ENCODE measurements around the gene CDCA4. TPM values are rescaled to one million over a fixed set of nuclear protein-coding genes. Genes with fewer than 3 reads are reported as not detected.

CDCA4 gene
- polyA plus RNA-seq, 1 of the 3 experiments (the other 2 are of a cell fraction) = 26.8 TPM

GRCh38 chr14:104993306-104993705 is 27.6 kb downstream of the CDCA4 start (continued):
- TF ChIP-seq CTCF (IDR thresholded peaks at IDR 0.05) = no peak

- H3K27me3 ChIP-seq (ENCODE audit: insufficient read depth) = no peaks in the 10 kb centered on the region
- H3K27ac ChIP-seq (ENCODE audit: low read depth in 2 of 2, low read length in 1 of 2) = no peak overlapping the region
- H3K4me1 ChIP-seq (ENCODE audit: control insufficient read depth in 1 of 2, insufficient read depth in 2 of 2, low read depth in 1 of 2, low read length in 1 of 2) = no peaks in the 10 kb centered on the region
- ChIA-PET POLR2A (no interaction called here), CTCF (no interaction called here)
- no peaks in the 10 kb centered on the region for H3K9me2 ChIP-seq
- H2AFZ ChIP-seq (ENCODE audit: low read depth) = no peak overlapping the region
- DNase-seq = no peak
- no peak overlapping the region for H3K4me2 ChIP-seq
- H3K4me3 ChIP-seq (ENCODE audit: low read depth in 2 of 2, low read length in 1 of 2) = no peak overlapping the region
- no peak overlapping the region for H3K9ac ChIP-seq
- peaks cover 11% of the 10 kb centered on the region; the same call in 1 of the 2 replicates for H3K79me2 ChIP-seq (ENCODE audit: insufficient read depth)
- peaks cover 5 to 50% of the 10 kb centered on the region in 2 experiments for H3K36me3 ChIP-seq (replicated peaks in 1 of 2; ENCODE audit: control insufficient read depth in 1 of 2, insufficient read depth in 2 of 2, low read length in 1 of 2)
- 97% methylated on average over 11 of the region's 11 CpGs for WGBS (ENCODE audit: low lambda C conversion rate)
- TF ChIP-seq RXRA (IDR thresholded peaks at IDR 0.05; ENCODE audit: borderline replicate concordance, low read depth) (no peak), FOXJ3 (CRISPR knock-in tag; IDR thresholded peaks at IDR 0.05) (no peak), EZH2phosphoT487 (IDR thresholded peaks at IDR 0.05; ENCODE audit: borderline replicate concordance, low read depth) (no peak), MAX (IDR thresholded peaks at IDR 0.05; ENCODE audit: low read depth) (no peak), REST (IDR thresholded peaks at IDR 0.05; ENCODE audit: low read depth, low read length) (no peak), YY1 (IDR thresholded peaks at IDR 0.05; ENCODE audit: low read depth) (no peak), NRF1 (IDR thresholded peaks at IDR 0.05; ENCODE audit: low read depth, low read length) (no peak), RCOR1 (IDR thresholded peaks at IDR 0.05; ENCODE audit: low read length) (no peak)
- no peaks in the 10 kb centered on the region for H4K20me1 ChIP-seq (ENCODE audit: insufficient read depth)
- H3K9me3 ChIP-seq = no peaks in the 10 kb centered on the region
- H3F3A ChIP-seq (replicated peaks; ENCODE audit: insufficient read depth) = peaks cover 12% of the 10 kb centered on the region
Measured at GRCh38 chr14:104992501-104992900, 28.4 kb downstream of the CDCA4 start.

- Histone ChIP-seq H3K27me3 (ENCODE audit: insufficient read depth) (no peaks in the 10 kb centered on the region), H3F3A (replicated peaks; ENCODE audit: insufficient read depth) (peaks cover 9% of the 10 kb centered on the region), H3K79me2 (ENCODE audit: insufficient read depth) (peaks cover 7% of the 10 kb centered on the region; the same call in 1 of the 2 replicates), H3K4me2 (no peak overlapping the region), H3K9ac (no peak overlapping the region), H3K27ac (ENCODE audit: low read depth in 2 of 2, low read length in 1 of 2) (no peak overlapping the region), H3K4me3 (ENCODE audit: low read depth in 2 of 2, low read length in 1 of 2) (no peak overlapping the region), H2AFZ (ENCODE audit: low read depth) (no peak overlapping the region), H3K9me3 (no peaks in the 10 kb centered on the region), H4K20me1 (ENCODE audit: insufficient read depth) (no peaks in the 10 kb centered on the region), H3K9me2 (no peaks in the 10 kb centered on the region), H3K36me3 (replicated peaks in 1 of 2; ENCODE audit: control insufficient read depth in 1 of 2, insufficient read depth in 2 of 2, low read length in 1 of 2) (peaks cover 2 to 49% of the 10 kb centered on the region in 2 experiments), H3K4me1 (ENCODE audit: control insufficient read depth in 1 of 2, insufficient read depth in 2 of 2, low read depth in 1 of 2, low read length in 1 of 2) (peaks cover 0 to 3% of the 10 kb centered on the region in 2 experiments; a peak in 1 of 4 replicates)
- no peak for DNase-seq
- CTCF ChIA-PET = no interaction called here
- WGBS (ENCODE audit: low lambda C conversion rate) = 89% methylated on average over 34 of the region's 34 CpGs
- POLR2A ChIA-PET = no interaction called here
- TF ChIP-seq RCOR1 (IDR thresholded peaks at IDR 0.05; ENCODE audit: low read length) (no peak), MAX (IDR thresholded peaks at IDR 0.05; ENCODE audit: low read depth) (no peak), MXI1 (IDR thresholded peaks at IDR 0.05; ENCODE audit: low read depth, low read length) (no peak), MEF2A (IDR thresholded peaks at IDR 0.05; ENCODE audit: borderline replicate concordance, low read depth) (no peak), GATA2 (CRISPR knock-in tag; IDR thresholded peaks at IDR 0.05) (no peak), TCF12 (IDR thresholded peaks at IDR 0.05) (no peak), SMC3 (IDR thresholded peaks at IDR 0.05; ENCODE audit: low read depth, low read length) (no peak), GABPA (IDR thresholded peaks at IDR 0.05; ENCODE audit: low read depth) (no peak), CHD2 (IDR thresholded peaks at IDR 0.05; ENCODE audit: low read length, partially characterized antibody) (no peak), TAF1 (IDR thresholded peaks at IDR 0.05; ENCODE audit: borderline replicate concordance, low read depth, low read length) (no peak), EZH2phosphoT487 (IDR thresholded peaks at IDR 0.05; ENCODE audit: borderline replicate concordance, low read depth) (no peak), NRF1 (IDR thresholded peaks at IDR 0.05; ENCODE audit: low read depth, low read length) (no peak), EP300 (IDR thresholded peaks at IDR 0.05; ENCODE audit: borderline replicate concordance in 1 of 2, low read depth in 1 of 2, low read length in 1 of 2) (no peak), CTCF (IDR thresholded peaks at IDR 0.05) (no peak)
Measured at GRCh38 chr14:104991896-104992230, 29.0 kb downstream of the CDCA4 start.
